Measurements from ENCODE around the gene DDA1.
"Not testable (repeated sequence)": the region's sequence is repeated elsewhere in the genome, so short reads cannot be mapped to it uniquely, and the experiment has no call there.

DDA1 gene

GRCh38 chr19:17309198-17309964 lies at the start of gene DDA1:
TSS of gene DDA1 (plus strand) at chr19:17309563. CDS start at chr19:17309655, 92 bp downstream.
- DNase-seq: peak; percentile 99

DNA sequence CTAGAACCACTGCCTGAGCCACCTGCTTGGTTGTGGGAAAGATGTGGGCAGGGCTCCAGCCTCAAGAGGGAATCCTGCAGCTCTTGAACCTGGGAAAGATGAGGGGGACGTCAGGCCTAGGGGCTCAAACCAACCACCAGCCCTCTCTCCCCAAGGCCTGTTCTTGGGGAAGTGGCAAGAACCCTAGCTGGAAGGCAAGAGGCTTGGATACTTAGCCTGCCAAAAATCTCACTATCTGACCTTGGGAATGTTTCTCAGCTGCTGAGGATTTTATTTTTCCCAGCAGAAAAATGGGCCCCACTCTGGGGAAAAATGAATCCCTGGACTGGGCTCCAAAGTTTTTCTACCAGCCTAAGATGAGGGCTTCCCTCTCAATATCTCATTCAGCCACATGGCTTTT lies 49.4 kb upstream of the DDA1 start:
- DNase-seq: no peak

DNA sequence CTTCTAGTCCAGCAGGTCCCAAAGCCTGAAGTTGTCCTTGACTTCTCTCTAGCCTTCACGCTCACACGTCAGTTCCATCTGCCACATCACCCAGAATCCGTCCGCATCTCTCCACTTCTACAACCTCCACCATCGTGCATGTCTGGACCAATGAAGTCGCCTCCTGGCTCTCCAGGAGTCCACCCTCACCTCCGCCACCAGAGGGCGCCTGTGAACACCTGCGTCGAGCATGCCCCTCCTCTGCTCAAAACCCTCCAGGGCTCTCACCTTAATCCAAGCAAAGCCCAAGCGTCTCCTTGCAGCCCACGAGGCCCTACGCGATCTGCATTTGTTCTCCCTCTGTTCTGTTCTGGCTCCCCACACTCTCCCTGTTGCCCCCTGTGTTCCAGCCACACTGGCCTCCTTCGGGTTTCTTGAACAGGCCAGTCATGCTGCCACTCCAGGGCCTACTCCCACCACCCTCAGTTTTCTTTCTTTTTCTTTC lies 48.5 kb upstream of the DDA1 start:
- peak; percentile 86 to 89 for DNase-seq

GRCh38 chr19:17262557-17262956 lies 46.8 kb upstream of the DDA1 start:
- DNase-seq: no peak

DNA sequence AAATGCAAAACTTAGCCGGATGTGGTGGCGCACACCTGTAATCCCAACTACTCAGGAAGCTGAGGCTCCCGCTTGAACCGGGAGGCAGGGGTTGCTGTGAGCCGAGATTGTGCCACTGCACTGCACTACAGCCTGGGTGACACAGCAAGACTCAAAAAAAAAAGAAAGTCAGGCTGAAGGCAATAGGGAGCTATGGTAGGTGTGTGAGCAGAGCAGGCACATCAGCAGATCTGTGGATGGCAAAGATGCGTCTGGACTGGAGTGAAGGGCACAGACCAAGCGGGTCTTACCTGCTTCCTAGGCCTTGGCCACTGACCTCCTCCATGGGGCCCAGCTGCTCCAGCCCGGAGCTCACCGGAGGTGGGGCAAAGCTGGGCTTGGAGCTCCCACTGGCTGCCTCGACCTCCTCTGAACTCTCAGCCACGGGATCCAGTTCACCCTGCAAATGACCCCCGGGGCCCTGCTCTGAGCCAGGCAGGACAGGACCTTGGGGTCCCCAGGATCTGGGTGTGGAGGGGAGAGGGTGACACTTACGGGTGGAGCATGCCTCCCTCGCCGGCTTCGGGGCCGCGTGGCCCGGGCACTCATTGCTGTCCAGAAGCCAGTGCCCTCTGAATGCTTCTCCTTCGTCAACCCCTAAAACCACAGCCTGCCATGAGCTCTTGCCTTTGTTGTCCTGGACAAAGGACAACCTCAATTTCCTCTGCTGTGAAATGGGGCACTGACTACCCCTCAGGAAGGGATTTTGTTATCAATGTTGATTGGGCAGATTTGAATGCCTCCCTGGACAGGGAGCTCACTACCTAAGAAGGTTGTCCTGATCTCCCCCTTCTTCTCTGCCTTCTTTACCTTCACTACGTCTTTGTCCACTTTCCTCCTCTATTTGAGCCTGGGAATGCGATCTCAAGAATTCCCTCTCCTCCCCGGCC lies 45.4 kb upstream of the DDA1 start:
- DNase-seq: no peak

DNA sequence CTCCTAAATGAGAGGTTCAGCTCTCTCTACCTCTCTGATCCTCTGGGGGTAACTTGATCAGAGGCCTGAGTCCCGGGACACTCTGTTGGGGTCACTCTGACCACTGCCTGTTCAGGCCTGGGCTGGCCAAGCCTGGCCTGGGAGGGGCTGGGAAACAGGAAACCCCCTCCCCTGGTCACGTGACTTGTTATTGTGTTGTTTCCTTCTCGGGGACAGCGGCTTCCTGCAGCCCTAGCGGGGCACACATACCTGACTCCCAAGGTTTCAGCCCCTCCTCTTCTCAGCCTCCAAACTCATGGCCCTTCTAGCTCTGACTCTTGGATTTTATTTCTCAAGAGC lies 44.8 kb upstream of the DDA1 start, which contains the start of gene USHBP1:
TSS of gene USHBP1 (minus strand) at position 105 of the 339 bp plus-strand sequence. CDS start 446 bp downstream, outside the sequence.
- DNase-seq: no peak

- no peak for DNase-seq
Observed at GRCh38 chr19:17266026-17266425, 43.3 kb upstream of the DDA1 start.

- no peak for DNase-seq
Observed at GRCh38 chr19:17266589-17266974, 42.8 kb upstream of the DDA1 start.

DNA sequence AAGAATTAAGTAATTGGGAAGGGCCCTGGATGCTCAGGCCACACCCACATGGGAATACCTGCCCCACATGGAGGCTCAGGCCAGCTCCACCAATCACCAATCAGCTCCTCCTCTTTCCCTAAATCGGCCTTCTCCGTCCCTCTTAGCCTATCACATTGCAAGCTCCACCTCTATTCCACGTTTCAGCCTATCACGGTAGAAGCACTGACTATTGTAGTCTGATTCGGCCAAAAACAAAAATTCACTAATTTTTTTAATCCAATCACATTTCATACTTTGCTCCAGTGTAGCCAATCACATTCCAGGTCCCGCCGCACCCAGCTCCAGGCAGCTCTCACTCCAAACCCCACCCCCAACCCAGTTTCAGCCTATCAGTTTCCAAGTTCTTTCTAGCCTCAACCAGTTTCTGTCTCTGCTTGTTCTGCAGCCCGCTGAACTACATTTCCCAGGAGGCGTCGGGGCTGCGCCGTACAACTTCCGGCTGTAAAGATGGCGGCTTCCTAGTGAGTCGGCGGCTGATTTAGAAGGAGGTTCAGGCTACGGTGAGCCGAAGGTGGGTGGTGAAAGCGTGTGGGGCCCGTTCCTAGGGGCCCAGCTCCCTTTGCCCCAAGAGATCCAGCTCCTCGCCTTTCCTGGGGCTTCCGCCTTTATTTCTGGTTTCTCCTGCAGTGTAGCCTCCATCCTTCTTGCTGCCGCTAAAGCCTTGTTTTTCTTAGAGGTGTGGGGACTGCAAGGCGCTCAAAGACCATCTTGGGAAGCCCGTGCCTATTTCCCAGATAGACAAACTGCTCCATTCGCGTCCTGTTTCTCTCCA lies 42.2 kb upstream of the DDA1 start, which contains the start of gene BABAM1:
TSS of gene BABAM1 (plus strand) at position 469 of the 814 bp plus-strand sequence. CDS start 1,364 bp downstream, outside the sequence.
- peak; percentile 94 to 95 for DNase-seq

DNA sequence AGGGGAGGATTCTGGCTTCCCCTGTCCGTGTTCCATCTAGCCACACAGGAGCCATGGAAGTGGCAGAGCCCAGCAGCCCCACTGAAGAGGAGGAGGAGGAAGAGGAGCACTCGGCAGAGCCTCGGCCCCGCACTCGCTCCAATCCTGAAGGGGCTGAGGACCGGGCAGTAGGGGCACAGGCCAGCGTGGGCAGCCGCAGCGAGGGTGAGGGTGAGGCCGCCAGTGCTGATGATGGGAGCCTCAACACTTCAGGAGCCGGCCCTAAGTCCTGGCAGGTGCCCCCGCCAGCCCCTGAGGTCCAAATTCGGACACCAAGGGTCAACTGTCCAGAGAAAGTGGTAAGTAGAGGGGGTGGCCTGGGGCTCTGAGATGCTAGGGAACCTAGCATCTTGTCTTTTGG lies 40.6 kb upstream of the DDA1 start:
- no peak for DNase-seq

GRCh38 chr19:17274892-17275291 lies 34.5 kb upstream of the DDA1 start:
- not testable (repeated sequence) for DNase-seq

GRCh38 chr19:17275441-17276175 lies 33.8 kb upstream of the DDA1 start:
- no peak for DNase-seq

DNA sequence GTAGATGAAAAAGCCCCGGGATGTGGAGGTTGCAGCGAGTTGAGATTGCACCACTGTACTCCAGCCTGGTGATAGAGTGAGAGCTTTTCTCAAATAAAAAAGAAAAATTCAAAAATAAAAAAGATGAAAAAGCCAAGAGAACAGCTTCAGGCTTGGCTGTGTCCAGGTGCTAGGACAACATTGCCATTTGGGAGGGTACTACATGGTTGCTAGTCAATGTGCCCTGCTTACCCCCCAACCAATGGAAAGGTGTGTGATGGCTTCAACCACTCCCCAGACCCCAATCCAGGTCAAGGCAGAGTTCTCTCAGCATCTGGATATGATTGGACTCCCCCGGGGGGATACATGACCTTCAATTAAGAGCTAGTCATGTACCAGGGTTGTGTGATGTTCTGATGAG lies 29.9 kb upstream of the DDA1 start:
- no peak for DNase-seq

DNA sequence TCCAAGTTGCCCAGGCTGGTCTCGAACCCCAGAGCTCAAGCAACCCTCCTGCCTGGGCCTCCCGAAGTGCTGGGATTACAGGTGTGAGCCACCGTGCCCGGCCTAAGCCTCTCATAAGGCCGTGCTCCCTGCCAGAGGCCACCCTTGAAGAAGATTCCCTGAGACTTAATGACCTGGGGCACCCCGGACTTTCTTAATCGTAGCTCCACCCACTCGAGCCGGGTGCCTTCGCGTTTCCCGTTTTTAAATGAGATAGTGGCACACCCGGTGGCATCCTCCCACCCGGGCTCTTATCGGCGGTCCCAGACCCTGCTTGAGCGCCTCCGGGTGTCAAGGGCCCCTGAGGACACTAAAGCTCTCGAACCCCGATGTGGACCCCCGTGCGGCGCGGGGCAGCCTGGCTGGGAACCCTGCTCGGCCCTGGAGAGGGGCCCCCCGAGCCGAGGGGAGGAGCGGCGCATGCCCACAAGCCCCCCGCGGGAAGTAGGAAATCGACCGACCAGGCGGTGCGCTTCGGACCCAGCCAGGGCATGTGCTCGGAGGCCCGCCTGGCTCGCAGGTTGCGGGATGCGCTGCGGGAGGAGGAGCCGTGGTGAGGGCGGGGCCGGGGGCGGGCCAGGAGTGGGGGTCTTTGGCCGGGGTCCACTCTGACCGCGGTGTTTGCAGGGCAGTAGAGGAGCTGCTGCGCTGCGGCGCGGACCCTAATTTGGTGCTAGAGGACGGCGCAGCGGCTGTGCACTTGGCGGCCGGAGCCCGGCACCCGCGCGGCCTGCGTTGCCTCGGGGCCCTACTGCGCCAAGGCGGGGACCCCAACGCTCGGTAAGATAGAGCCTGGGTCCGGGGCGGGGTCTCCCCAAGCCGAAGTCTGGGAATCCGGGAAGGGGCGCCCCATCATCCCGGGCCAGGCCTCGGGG lies 27.7 kb upstream of the DDA1 start, which contains the start of gene ANKLE1:
TSS of gene ANKLE1 (plus strand) at position 511 of the 914 bp plus-strand sequence. CDS start at position 531, 20 bp downstream.
- peak in 1 of 2 donors; percentile 46 for DNase-seq

- peak; percentile 72 to 77 for DNase-seq
Observed at GRCh38 chr19:17282488-17283125, 26.8 kb upstream of the DDA1 start.

DNA sequence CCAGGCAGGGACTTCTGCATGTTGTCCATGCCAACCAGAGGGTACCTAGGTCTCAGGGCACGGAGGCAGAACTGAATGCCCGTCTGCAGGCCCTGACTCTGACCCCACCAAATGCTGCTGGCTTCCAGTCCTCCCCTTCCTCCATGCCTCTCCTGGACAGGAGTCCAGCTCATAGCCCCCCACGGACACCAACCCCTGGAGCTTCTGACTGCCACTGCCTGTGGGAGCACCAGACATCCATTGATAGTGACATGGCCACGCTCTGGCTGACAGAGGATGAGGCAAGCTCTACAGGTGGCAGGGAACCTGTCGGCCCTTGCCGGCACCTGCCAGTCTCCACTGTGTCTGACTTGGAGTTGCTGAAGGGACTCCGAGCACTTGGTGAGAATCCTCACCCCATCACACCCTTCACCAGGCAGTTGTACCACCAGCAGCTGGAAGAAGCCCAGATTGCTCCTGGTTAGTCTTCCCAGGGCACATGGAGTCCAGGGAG lies 25.8 kb upstream of the DDA1 start:
- DNase-seq: no peak

DNA sequence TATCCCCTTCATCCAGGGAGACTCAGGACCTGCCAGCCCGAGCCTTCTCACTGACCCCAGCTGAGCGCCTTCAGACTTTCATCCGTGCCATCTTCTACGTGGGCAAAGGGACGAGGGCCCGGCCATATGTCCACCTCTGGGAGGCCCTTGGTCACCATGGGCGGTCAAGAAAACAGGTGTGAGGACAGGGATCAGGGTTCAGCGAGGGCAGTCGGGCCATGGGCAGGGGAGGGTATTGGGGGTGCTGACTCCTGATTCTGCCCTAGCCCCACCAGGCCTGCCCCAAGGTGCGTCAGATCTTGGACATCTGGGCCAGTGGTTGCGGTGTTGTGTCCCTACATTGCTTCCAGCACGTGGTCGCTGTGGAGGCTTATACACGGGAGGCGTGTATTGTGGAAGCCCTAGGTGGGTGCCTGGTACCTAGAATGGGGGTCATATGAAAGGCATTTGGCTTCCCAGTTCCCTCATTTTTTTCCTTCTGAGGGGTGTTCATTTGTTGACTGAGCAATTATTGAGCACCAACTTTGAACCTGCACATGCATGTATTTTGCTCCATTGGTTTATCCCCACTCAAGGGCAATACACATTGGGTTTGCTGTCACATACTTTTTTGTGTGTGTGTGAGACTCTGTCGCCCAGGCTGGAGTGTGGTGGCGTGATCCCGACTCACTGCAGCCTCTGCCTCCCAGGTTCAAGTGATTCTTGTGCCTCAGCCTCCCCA lies 23.8 kb upstream of the DDA1 start:
- no peak for DNase-seq

DNA sequence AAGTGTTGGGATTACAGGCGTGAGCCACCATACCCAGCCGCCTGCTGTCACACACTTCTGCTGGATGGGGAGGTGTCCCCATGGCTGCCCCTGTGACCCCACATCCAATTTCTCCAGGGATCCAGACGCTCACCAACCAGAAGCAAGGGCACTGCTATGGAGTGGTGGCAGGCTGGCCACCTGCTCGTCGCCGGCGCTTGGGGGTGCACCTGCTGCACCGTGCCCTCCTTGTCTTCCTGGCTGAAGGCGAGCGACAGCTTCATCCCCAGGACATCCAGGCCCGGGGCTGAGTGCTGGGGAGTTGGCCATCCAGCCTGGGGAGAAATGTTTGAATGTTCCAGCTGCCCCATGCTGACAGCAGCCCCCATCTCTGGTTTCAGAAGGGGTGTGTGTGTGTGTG lies 23.1 kb upstream of the DDA1 start:
- DNase-seq: no peak

DNA sequence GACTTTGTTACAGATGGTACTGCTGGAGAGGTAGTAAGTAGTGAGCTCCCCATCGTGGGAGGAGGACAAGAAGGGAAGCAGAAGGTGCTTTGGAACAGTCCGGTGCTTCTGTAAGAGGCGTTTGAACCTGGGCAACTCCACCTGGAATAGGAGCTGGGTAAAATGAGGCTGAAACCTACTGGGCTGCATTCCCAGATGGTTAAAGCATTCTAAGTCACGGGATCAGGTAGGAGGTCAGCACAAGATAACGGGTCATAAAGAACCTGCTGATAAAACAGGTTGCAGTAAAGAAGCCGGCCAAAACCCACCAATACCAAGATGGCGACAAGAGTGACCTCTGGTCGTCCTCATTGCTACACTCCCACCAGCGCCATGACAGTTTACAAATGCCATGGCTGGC lies 22.6 kb upstream of the DDA1 start:
- no peak for DNase-seq
